SK-N-MC (cell line): ENCODE results near the gene CHN2.

Source experiments
- EZH2 ChIP-seq: fragments of 200-600 bp; sonication (generic); IDR thresholded peaks from one replicate; pipeline ENCODE4 v1.6.1; 2017; ENCODE audit warnings: antibody characterized with exemption
- POLR2AphosphoS5 ChIP-seq: IDR thresholded peaks from 2 replicates; pipeline ENCODE4 v1.6.1; 2012; ENCODE audit warnings: mild to moderate bottlenecking, low read depth, low read length, borderline replicate concordance

DNA sequence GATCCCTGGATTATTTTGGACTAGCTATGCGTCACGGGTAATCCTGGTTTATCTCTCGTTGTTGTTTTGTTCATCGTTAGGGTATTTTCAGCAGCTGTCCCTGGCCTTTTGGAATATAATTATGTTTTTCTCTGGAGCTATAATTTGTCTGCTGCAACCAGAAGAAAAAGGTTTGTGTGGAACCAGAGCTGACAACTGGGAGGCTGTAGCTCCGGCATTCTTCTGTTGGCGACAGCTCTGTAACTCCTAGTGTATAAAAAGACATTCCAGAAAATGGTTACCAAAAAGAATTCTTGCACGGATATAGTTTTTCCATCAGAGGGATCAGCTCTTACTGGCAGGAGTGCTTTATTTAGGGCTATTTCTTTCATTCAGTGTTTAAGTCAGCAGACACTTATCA is 238.1 kb downstream of the CHN2 start:
- TF ChIP-seq POLR2AphosphoS5 (no peak), EZH2 (no peak)
